ENCODE measurements around the gene DENND1A.

GRCh38 chr9:123380852-123381705 lies 548.8 kb downstream of the DENND1A start:
- no peak for TF ChIP-seq CTCF (IDR thresholded peaks at IDR 0.05)
- TF ChIP-seq POLR2A (IDR thresholded peaks at IDR 0.05), result no peak
- TF ChIP-seq POLR2AphosphoS5 (IDR thresholded peaks at IDR 0.05), result no peak
